CD1c-positive myeloid dendritic cell (primary cell): Measurements from ENCODE around the gene PPARD.
A peak's percentile ranks its signal among the peaks of the same experiment; 100 is the strongest.
"Not testable (repeated sequence)": the region's sequence is repeated elsewhere in the genome, so short reads cannot be mapped to it uniquely, and the experiment has no call there.

ENCODE experiments used
- DNase-seq: peaks from one replicate; pipeline ENCODE4 v3.0.0-alpha.2; 2016; ENCODE audit errors: extremely low spot score

PPARD gene

DNA sequence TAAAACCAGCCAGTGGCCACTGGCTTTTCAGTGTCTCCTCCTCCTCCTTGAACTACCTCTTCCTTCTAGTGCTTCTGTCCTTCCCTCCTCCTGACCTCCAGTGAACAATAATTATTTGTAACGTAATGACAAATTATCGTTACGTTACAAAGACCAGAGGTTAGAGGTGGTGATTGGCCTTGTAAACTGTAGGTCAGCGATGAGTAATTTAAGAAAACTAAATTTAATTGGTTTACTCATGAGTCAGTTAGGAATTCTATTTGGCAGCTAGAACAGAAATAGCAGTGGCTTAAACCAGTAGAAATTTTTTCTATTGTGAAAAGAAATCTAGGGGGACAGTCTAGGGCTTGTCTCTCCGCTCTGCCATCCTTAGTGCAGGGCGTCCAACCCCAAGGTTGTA, 38.8 kb downstream of the PPARD start:
- no peak for DNase-seq

DNA sequence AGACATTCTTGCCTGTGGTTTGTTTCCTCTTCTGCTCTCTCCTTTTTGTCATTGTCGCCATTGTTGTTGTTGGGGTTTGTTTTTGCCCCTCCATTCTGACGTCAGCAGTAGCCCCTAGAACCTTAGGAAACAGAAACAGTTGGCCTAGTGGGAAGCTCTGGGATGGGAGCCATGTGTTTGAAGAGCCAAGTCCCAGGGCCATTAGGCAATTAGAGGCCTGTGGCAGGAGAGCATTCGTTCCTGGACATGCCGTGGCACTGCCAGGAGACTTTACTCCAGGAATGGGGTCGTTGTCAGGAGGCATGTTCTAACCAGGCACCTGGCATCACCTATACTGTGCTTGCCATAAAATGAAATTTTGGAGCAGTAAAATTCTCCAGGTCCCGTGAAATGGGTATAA, 39.7 kb downstream of the PPARD start:
- no peak for DNase-seq

DNA sequence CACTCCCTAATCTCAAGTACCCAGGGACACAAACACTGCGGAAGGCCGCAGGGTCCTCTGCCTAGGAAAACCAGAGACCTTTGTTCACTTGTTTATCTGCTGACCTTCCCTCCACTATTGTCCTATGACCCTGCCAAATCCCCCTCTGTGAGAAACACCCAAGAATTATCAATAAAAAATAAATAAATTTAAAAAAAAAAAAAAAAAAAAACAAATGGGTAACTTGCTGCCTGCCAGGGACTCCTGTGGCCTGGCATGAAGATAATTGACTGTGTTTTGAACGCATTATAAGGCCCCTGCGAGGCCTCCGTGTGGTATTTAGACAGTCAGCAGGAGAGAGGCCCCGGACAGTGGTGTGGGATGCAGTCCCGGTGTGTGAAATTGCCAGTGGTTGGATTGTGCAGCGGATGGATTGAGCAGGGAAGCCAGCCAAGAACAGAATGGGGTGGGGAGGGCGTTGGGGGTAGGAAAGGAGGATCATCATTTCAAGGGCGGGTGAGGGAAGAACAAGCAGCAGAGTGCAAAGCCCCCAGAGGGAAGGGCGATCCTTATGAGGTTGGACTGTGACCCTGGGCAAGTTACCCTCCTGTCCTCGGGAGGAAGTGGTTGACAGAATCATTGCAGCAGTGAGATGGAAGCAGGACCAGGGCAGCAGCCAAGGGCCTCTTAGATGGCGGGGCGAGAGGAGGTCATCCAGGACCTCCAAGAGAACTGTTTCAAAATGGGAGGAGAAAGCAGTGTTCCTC, 43.3 kb downstream of the PPARD start:
- DNase-seq: no peak

DNA sequence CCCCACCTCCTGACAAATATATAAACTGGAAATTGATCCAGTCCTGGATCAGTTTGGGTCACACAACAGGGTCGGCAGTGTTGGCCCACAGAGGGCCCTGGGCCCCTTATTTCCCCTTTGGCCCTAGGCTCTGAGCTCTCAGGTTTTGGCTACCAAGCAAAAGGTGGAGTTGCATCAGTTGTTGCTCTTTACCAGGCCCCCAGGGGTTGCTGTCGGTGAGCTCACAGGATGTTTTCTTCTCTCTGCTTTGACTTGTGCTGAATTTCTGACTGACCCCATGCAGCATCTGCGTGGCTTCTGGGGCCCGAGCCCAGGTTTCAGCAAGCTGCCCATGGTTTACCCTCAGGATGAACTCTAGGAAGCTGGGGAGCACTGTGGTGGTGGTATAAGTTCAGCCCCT, 44.6 kb downstream of the PPARD start:
- no peak for DNase-seq

DNA sequence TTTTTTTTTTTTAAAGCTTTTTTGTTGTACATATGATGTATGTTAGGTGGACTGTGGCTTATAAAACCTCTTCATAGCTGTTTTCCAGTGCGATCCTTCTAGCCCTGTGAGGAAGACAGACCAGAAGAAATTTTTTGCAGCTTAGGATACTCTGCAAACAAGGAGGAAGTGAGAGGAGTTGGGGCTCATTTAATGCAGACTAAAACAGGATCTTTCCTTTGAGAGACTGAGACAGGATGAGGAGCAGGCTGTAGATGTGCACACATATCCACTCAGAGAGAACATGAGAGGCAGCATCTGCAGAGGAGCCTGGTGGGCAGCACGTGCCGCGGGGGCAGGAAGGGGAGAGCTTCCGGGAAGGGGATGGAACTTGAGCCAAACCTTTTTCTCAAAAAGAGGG, 45.7 kb downstream of the PPARD start:
- DNase-seq: peak; percentile 58

DNA sequence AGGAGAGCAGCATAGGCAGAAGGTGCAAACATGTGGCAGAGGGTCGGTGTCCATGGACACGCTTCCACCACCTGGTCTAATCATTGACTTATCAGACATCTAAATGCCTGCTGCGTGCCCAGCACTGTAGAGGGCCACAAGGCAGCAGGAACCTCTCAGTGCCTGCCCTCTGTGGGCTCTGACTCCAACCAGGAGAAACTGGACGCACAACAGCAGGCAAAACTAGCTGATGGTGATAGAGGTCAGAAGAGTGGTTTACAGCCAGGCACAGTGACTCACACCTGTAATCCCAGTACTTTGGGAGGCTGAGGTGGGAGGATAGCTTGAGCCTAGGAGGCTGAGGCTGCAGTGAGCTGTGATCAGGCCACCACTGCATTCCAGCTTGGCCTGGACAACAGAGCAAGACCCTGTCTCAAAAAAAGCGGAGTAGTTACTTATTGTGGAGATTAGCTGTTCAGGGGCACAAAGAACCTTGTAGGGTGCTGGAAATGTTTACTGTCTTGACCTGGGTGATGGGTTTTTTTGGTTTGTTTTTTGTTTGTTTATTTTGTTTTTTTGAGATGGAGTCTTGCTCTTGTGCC, 46.5 kb downstream of the PPARD start:
- DNase-seq: no peak

DNA sequence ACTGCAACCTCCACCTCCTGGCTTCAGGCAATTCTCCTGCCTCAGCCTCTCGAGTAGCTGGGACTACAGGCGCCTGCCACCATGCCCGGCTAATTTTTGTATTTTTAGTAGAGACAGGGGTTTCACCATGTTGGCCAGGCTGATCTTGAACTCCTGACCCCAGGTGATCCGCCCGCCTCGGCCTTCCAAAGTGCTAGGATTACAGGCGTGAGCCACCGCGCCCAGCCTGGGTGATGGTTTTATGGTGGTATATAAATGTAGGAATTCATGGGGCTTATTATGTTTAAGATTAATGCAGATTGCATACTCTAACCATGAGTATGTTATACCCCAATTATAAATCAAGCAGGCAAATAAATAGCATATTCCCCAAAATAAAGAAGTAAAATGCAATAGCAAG, 47.0 kb downstream of the PPARD start:
- not testable (repeated sequence) for DNase-seq

DNA sequence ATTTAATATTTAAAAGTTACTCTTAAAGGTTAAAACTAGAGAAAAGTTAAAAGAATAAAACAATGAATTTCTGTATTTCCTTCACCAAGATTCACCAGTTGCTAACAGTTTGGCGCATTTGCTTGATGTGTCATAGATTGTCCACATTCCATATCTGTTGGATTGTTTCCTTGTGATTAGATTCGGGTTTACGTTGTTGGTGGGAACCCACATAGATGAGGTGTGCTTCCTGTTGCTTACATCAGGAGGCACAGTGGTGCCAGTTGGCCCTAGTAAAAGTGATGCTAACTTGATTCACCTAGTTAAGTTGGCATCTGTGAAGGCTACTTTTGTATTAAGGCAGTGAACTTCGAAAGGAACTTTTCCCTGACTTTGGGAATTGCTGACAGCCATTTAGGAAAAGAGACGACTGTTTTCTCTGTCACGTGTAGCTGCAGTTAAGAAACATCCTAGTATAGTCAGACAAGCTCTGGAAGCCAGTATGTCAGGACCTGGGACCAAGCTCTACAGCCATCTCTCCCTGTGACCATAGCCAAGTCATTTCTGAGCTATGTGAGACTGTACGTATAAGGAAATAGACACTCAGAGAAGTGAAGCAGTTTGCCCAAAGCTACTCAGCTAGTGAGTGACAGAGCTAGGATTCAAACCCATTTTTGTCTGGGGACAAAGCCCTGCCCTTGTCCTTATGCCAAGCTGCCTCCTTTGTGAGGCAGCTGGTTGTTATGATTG, 49.0 kb downstream of the PPARD start:
- DNase-seq: no peak

DNA sequence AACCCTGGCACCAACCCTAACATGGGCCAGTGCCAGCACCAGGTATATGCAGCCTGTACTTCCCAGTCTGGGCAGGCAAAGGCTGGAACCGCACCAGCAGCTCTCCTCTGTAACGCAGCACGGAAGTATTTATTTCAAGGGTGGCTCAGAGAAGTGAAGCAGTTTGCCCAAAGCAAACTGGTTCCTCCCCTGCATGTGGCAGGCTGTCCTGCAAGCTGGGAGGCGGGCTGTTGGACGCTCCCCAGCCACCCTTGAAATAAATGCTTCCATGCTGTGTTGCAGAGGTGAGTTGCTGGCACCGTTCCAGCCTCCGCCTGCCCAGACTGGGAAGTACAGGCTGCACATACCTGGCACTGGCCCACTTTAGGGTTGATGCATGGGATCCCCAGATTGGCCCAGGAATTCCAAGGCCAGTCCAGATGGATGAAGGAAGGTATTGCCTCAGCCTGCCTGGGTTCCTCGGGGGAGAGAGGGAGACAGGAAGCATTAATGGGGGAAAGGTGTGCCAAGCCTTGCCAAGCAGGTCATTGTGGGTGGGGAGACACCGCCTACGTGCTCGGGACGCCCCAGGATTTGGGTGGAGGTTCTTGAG, 49.8 kb downstream of the PPARD start:
- no peak for DNase-seq

DNA sequence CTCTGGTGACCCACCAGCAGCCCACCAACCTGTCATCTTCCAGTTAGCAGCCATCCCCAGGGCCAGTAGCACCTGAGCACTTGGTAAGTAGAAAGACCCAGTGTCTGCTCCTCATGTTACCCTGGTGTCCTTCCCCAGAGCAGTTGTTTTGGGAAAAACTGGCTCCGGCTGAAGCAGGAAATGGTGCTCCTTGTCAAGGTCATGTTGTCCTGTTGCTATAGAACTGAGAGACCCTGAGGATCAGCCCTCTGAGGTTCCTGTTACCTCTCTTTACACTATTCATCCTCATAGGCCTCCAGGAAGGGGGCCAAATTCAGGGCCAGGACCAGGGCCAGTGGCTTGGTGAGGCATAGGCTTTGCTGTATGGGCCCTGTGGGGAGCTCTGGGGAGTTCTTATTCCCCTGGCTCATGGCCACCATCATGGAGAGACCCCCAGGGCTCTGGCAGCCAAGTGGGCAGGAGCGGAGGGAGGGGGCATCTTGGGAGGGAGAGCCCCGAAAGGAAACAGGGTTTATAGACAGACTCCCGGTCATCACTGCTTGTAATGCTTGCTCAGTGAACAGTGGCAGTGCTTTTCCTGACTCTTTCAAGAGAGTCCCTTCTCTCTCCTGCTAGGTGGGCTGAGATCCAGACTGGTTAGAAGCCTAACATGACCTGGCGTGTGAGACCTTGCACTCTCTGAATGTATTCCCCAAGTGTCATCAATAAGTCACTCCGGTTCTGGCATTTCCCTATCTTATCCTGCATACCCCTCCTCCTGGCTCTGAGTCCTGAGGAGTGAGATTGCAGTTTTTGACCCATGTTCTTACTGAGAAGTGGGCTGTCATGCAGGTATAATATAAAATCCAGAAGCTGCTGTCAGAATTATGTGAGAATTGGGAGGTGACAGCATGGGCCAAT, 50.7 kb downstream of the PPARD start:
- DNase-seq: no peak

DNA sequence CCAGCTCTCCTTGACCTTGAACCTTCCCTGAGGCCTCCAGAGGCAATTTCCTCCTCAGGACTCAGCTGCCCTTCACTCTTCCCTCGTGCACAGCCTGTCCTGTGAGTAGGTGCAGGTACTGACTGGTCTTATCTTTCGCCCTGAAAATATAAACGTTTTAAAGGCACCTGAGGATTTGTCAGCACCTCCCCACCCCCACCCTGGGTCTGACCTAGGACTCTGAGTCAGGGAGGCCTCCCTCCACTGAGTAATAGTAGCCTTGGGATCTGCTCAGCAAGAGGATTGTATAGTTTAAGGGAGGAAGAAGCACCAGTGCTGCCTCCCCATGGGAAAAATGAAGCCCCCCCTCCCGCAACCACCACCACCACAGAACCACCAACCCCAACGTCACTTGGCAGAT, 54.6 kb downstream of the PPARD start:
- DNase-seq: no peak

DNA sequence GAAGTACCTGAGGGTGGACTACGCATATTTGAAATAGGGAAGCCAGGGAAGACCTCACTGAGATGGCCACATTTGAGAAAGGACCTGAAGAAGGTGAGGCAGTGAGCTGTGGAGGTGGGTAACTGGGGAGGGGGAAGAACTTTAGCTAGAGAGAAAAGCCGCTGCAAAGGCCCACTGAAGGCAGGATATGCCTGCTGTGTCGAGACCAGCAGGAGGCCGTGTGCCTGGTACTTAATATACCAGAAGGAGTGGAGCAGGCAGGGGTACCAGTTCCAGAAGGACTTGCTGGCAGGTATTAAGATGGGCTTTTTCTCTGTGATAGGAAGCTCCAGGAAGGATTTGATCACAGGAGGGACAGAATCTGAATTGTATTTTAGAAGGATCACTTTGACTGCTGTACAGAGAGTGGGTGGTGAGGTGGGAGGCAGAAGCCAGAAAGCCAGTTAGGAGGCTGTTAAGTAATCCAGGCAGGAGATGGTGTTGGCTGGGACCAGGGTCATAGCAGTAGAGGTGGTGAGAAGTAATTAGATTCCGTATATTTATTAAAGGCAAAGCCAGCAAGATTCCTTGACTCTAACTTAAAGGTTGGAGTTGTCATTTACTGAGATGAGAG, 55.6 kb downstream of the PPARD start:
- DNase-seq: no peak

DNA sequence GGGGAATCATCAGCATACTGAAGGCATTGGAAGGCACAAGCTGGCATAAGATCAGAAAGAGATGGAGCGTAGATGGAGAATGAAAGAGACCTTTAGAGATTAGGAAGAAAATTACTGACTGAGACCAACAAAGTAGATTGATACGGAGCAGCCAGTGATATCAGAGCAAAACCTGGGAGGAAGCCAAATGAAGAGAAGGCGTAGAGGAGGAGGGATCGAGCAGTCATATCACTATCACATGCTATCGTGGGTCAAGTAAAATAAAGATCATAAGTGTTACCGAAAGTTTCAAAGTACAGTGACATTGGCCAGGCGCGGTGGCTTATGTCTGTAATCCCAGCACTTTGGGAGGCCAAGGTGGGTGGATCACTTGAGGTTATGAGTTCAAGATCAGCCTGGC, 56.2 kb downstream of the PPARD start:
- DNase-seq: no peak

DNA sequence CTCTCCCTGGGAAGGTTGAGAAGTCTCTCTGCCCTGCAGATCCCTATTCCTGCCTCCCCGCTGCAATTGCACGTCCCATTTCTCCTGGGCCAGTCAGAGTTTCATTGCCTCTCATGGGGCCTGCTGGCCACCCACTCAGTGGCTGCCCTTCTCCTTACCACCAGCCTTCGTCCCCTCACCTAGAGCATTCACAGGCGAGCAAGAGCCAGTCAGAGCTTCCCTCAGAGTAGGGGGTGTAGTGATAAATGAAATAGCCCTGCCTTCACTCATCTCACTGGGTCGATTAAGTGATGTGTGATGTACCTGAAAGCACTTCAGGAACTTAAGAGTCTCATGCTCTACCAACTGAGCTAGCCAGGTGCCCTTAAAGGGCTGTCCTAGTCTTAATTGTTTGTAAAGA, 57.8 kb downstream of the PPARD start:
- DNase-seq: no peak

DNA sequence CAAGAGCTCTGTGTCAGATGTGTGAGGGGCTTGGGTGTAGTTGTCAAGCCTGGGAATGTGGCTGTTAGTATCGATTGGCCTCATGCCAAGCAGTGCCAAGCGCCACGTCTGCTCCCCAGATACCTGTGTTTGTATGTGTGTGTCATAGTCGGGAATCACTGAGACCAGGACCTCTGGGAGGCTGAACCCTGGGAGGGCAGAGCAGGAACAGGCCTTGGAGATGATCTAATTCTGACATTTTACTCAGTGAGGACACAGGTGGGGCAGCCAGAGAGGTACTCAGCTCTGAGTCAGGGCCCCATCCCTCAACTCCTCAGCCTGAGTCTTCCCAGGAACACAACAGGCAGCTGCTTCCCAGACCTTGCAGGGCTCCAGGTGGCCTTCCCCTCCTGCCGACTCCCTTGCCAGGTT, 58.5 kb downstream of the PPARD start:
- DNase-seq: no peak

DNA sequence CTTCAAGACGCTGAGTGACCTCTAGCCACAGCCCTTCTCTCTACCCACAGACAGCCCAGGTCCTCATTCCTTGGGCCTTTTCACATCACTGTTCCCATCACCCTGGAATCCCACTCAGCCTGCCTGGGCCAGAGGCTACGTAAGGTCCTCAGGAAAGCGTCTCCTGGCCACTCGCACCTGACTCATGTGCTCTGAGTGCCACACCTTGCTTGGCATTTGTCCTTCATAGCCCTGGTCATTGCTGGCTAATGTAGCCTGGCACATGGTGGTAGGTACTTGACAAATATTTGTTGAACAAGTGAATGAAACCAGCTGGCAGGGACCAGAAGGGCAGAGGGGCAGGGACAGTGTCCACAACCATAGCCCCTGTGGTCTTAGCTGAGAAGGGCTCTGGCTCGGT, 59.2 kb downstream of the PPARD start:
- no peak for DNase-seq

DNA sequence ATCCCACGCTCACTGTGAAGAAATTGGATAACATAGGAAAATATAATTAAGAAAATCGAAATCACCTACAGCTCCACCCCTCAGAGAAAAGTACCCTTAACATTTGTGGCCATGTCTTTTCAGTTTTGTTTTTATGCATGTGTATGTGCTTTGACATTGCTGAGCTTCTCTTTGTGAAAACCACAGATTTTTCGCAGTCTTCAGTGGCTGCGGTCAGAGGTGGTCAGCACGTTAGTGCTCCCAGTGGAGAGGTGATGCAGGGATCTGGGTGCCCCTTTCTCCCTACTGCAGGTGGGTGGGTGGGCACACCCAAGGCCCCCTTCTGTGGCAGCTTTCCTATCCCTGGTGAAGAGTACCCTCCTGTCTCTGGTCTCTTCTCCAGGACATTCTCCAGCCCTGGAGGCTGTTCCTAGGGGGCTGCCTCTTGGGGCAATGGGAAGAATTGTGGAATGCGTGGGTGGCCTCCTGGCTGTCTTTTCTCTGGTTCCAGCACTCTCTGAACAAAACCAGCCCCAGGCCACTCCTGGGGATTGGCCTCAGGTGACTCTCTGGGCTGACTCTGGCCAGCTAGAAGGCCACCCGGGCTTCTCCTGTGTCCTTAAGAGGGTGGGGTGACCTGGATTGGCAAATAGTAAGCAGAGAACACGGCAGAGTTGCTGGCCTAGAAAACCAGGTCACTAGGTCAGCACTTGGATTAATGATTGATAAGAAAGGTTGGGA, 59.9 kb downstream of the PPARD start:
- no peak for DNase-seq

DNA sequence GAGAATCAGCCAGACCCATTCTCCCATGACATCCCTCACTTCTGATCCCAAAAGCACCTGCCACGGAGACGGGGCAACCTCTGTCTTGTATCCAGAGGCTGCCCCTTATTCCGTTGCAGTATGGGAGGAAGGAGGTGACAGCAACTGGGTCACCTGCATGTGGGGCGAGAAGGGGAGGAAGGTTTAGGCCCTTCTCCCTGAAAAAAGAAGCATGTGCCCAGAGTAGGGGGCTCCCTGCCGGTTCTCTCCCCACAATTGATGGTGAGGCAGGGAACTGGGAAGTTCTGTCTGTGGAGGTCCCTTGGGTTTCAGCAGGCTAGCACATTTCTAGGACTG, 60.5 kb downstream of the PPARD start:
- DNase-seq: no peak

DNA sequence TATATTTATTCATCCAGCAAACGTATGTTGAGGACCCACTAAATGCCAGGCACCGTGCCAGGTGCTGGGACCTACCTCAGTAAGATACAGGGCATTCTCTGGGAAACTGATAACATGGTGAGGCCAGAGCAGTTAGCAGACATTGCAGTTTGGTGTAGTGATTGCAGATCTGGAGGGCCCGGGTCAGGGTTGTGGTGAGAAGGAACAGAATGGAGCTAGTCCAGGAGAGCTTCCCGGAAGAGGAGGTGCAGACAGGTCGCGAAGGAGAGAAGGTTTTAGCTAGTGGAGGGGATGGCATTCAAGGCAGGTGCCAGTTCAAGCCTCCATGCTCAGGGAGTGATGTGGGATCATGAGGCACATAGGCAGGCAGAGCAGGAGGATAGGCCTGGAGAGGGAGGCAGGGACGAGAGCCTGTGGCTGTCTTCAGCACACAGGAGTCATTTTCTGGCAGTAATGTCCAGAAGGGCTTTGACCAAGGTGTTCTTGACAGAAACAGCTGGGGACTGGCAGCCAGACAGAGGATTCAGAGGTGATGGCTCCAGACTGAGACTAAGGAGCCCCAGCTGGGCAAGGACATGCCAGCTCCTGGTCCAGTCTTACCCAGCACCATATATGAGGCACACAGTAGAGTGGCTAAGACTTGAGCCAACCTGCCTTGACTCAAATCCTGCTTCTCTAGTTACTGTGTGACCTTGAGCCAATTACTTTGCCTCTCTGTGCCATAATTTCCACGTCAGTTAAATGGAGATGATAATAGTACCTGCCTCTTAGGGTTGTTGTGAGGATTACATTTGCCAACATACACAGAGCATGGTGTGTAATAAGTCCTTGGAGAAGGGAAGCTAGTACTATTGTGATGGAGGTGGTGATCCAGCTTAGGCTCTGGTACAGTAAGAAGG, 61.4 kb downstream of the PPARD start:
- DNase-seq: no peak
